Nephron progenitor cell (in vitro differentiated cells): ENCODE results near the gene APBA1.

ENCODE experiments used
- DNase-seq: peaks from one replicate; pipeline ENCODE4 v3.0.0; 2021
- H3K27ac Mint-ChIP-seq: 2 replicates; pipeline ENCODE4 v1.8.0; 2021; ENCODE audit warnings: mild to moderate bottlenecking, moderate library complexity, mixed read lengths
- H3K27me3 Mint-ChIP-seq: 2 replicates; pipeline ENCODE4 v1.8.0; 2021; ENCODE audit warnings: mild to moderate bottlenecking, low read depth, mixed read lengths; ENCODE audit not compliant: poor library complexity
- H3K36me3 Mint-ChIP-seq: 2 replicates; pipeline ENCODE4 v1.8.0; 2021; ENCODE audit warnings: low read depth, mixed read lengths
- H3K4me1 Mint-ChIP-seq: 2 replicates; pipeline ENCODE4 v1.8.0; 2021; ENCODE audit warnings: mixed read lengths
- H3K4me3 Mint-ChIP-seq: 2 replicates; pipeline ENCODE4 v1.8.0; 2021; ENCODE audit warnings: mild to moderate bottlenecking, moderate library complexity, mixed read lengths
- H3K9me3 Mint-ChIP-seq: 2 replicates; pipeline ENCODE4 v1.8.0; 2021; ENCODE audit warnings: mild to moderate bottlenecking, moderate library complexity, mixed read lengths
- CTCF ChIP-seq: fragments of 200-600 bp; sonication (generic); IDR thresholded peaks from 2 replicates; pipeline ENCODE4 v1.5.0; 2021; ENCODE audit warnings: antibody characterized with exemption

Gene APBA1

DNA sequence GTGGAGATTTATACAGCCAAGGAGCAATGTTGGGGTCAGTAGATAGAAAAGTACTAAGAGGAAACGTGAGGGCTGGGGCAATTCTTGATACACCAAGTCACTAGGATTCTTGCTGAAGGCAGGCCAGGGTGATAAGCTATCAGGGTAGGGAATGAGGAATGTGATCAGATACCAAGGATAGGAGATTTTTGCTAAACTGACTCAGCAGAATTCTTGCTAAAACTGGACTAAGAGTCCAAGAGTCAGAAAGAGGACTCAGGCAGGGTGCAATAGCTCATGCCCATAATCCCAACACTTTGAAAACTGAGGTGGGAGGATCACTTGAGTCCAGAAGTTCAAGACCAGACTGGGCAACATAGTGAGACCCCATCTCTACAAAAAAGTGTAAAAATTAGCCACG lies 275.4 kb downstream of the APBA1 start:
- Mint-ChIP-seq H3K9me3 (peaks cover 4% of the 10 kb centered on the region), H3K27ac (no peak overlapping the region), H3K4me1 (peaks cover 8% of the 10 kb centered on the region), H3K36me3 (no peaks in the 10 kb centered on the region), H3K27me3 (no peaks in the 10 kb centered on the region), H3K4me3 (no peak overlapping the region)
- DNase-seq, result no peak
- no peak for TF ChIP-seq CTCF

- Mint-ChIP-seq H3K27me3 (no peaks in the 10 kb centered on the region), H3K9me3 (peaks cover 1% of the 10 kb centered on the region), H3K4me3 (no peak overlapping the region), H3K4me1 (peaks cover 8% of the 10 kb centered on the region), H3K36me3 (no peaks in the 10 kb centered on the region), H3K27ac (no peak overlapping the region)
- TF ChIP-seq CTCF, result no peak
- DNase-seq, result no peak
These were observed 276.5 kb downstream of the APBA1 start for GRCh38 chr9:69395718-69396117.

GRCh38 chr9:69393425-69393824 lies 278.7 kb downstream of the APBA1 start:
- Mint-ChIP-seq H3K27me3 (no peaks in the 10 kb centered on the region), H3K36me3 (no peaks in the 10 kb centered on the region), H3K27ac (no peak overlapping the region), H3K9me3 (no peaks in the 10 kb centered on the region), H3K4me3 (no peak overlapping the region), H3K4me1 (peaks cover 8% of the 10 kb centered on the region)
- TF ChIP-seq CTCF, result no peak
- DNase-seq, result no peak

GRCh38 chr9:69392826-69393225 lies 279.3 kb downstream of the APBA1 start:
- Mint-ChIP-seq H3K27me3 (no peaks in the 10 kb centered on the region), H3K4me3 (no peak overlapping the region), H3K4me1 (peaks cover 8% of the 10 kb centered on the region), H3K27ac (no peak overlapping the region), H3K9me3 (no peaks in the 10 kb centered on the region), H3K36me3 (no peaks in the 10 kb centered on the region)
- no peak for TF ChIP-seq CTCF
- no peak for DNase-seq

GRCh38 chr9:69391946-69392345 lies 280.2 kb downstream of the APBA1 start:
- no peak for DNase-seq
- Mint-ChIP-seq H3K36me3 (no peaks in the 10 kb centered on the region), H3K4me1 (peaks cover 8% of the 10 kb centered on the region), H3K9me3 (no peaks in the 10 kb centered on the region), H3K27ac (no peak overlapping the region), H3K27me3 (no peaks in the 10 kb centered on the region), H3K4me3 (no peak overlapping the region)
- TF ChIP-seq CTCF, result no peak

GRCh38 chr9:69391487-69391886 lies 280.7 kb downstream of the APBA1 start:
- Mint-ChIP-seq H3K27me3 (no peaks in the 10 kb centered on the region), H3K36me3 (no peaks in the 10 kb centered on the region), H3K9me3 (no peaks in the 10 kb centered on the region), H3K4me3 (no peak overlapping the region), H3K4me1 (peaks cover 11% of the 10 kb centered on the region), H3K27ac (no peak overlapping the region)
- no peak for TF ChIP-seq CTCF
- DNase-seq, result no peak
